ENCODE results near the gene HRH3. TPM values are rescaled to one million over a fixed set of nuclear protein-coding genes. Genes with fewer than 3 reads are reported as not detected.

Gene HRH3
- polyA plus RNA-seq, 3 donors: not detected

GRCh38 chr20:62234339-62234738 lies 14.3 kb upstream of the HRH3 start:
- Histone ChIP-seq H3K9ac (ENCODE audit: insufficient read depth, low read length, poor library complexity, severe bottlenecking) (no peak overlapping the region), H3K27ac (ENCODE audit: low read depth in 1 of 2, low read length in 2 of 2) (no peak overlapping the region), H3K79me2 (ENCODE audit: insufficient read depth, low read length) (peaks cover 8% of the 10 kb centered on the region), H3K4me1 (ENCODE audit: control insufficient read depth in 1 of 2, insufficient read depth in 2 of 2, low read length in 2 of 2) (peaks cover 10 to 13% of the 10 kb centered on the region in 2 donors), H3K4me3 (replicated peaks in 1 of 3; ENCODE audit: low read depth in 2 of 3, low read length in 3 of 3) (no peak overlapping the region), H2AFZ (ENCODE audit: insufficient read depth, low read depth, low read length, poor library complexity, severe bottlenecking) (no peak overlapping the region), H3K27me3 (ENCODE audit: control insufficient read depth in 2 of 2, insufficient read depth in 2 of 2, low read length in 2 of 2) (no peaks in the 10 kb centered on the region), H3K36me3 (replicated peaks in 1 of 2; ENCODE audit: control insufficient read depth in 1 of 2, insufficient read depth in 2 of 2, low read length in 2 of 2) (no peaks in the 10 kb centered on the region), H3K9me3 (replicated peaks in 1 of 2; ENCODE audit: control insufficient read depth in 1 of 2, insufficient read depth in 1 of 2, low read length in 2 of 2) (peaks cover 0 to 14% of the 10 kb centered on the region in 2 donors), H4K20me1 (ENCODE audit: insufficient read depth, low read length) (no peaks in the 10 kb centered on the region), H3K4me2 (replicated peaks; ENCODE audit: extremely low read depth, low read length, poor library complexity, severe bottlenecking) (no peak overlapping the region)
- peaks cover 10% of the 10 kb centered on the region for H3K4me1 Mint-ChIP-seq
- H3K4me3 Mint-ChIP-seq: no peak overlapping the region
- H3K9me3 Mint-ChIP-seq: peaks cover 3 to 7% (median 6%) of the 10 kb centered on the region in 7 donors
- no peak for DNase-seq
- intact Hi-C loops (cut with micrococcal nuclease): loop anchor here in 1 of 2 donors (10.0 kb wide), 2 partner anchors 170 kb away; partner anchors contain the start of genes CABLES2 and TAF4
- TF ChIP-seq CTCF (IDR thresholded peaks at IDR 0.05): no peak
- no peaks in the 10 kb centered on the region for H3K36me3 Mint-ChIP-seq
- WGBS (ENCODE audit: insufficient coverage): 91% methylated on average over 4 of the region's 5 CpGs
- no peak overlapping the region for H3K27ac Mint-ChIP-seq
- peaks cover 1 to 3% (median 3%) of the 10 kb centered on the region in 3 donors for H3K27me3 Mint-ChIP-seq (ENCODE audit: low read depth in 3 of 3)

DNA sequence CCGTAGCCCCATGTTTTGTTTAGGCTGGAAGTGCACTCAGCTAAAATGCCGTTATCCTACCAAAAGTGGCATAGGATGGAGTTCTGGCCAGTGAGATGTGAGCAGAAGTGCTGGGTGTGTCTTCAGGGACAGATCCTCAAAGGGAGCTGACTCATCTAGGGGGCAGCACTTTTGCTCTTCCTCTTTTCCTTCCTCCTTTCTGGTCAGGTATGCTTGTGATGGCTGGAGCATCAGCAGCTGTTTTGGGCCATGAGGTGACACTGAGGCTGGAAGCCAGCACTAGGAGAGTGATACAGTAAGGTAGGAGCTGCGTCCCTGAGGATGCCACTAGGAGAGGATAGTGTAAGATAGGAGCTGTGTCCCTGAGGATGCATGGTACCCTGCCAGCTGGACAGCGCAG lies 13.6 kb upstream of the HRH3 start:
- peaks cover 1 to 3% (median 3%) of the 10 kb centered on the region in 3 donors for H3K27me3 Mint-ChIP-seq (ENCODE audit: low read depth in 3 of 3)
- intact Hi-C loops (cut with micrococcal nuclease): loop anchor here in 1 of 2 donors (10.0 kb wide), 2 partner anchors 169 to 171 kb away; partner anchors contain the start of genes CABLES2 and TAF4
- H3K9me3 ChIP-seq (replicated peaks in 1 of 2; ENCODE audit: control insufficient read depth in 1 of 2, insufficient read depth in 1 of 2, low read length in 2 of 2): peaks cover 0 to 18% of the 10 kb centered on the region in 2 donors
- 100% methylated on average over 3 of the region's 4 CpGs for WGBS (ENCODE audit: insufficient coverage)
- H3K4me3 Mint-ChIP-seq: no peak overlapping the region
- H2AFZ ChIP-seq (ENCODE audit: insufficient read depth, low read depth, low read length, poor library complexity, severe bottlenecking): no peak overlapping the region
- no peak overlapping the region for H3K27ac ChIP-seq (ENCODE audit: low read depth in 1 of 2, low read length in 2 of 2)
- H3K9ac ChIP-seq (ENCODE audit: insufficient read depth, low read length, poor library complexity, severe bottlenecking): no peak overlapping the region
- H3K4me1 Mint-ChIP-seq: peaks cover 5% of the 10 kb centered on the region
- H3K4me1 ChIP-seq (ENCODE audit: control insufficient read depth in 1 of 2, insufficient read depth in 2 of 2, low read length in 2 of 2): peaks cover 5 to 7% of the 10 kb centered on the region in 2 donors
- H3K79me2 ChIP-seq (ENCODE audit: insufficient read depth, low read length): peaks cover 1% of the 10 kb centered on the region
- no peaks in the 10 kb centered on the region for H3K36me3 ChIP-seq (replicated peaks in 1 of 2; ENCODE audit: control insufficient read depth in 1 of 2, insufficient read depth in 2 of 2, low read length in 2 of 2)
- peaks cover 3 to 7% (median 6%) of the 10 kb centered on the region in 7 donors for H3K9me3 Mint-ChIP-seq
- H3K27ac Mint-ChIP-seq: no peak overlapping the region
- no peaks in the 10 kb centered on the region for H3K36me3 Mint-ChIP-seq
- no peaks in the 10 kb centered on the region for H4K20me1 ChIP-seq (ENCODE audit: insufficient read depth, low read length)
- TF ChIP-seq CTCF (IDR thresholded peaks at IDR 0.05): no peak
- no peaks in the 10 kb centered on the region for H3K27me3 ChIP-seq (ENCODE audit: control insufficient read depth in 2 of 2, insufficient read depth in 2 of 2, low read length in 2 of 2)
- H3K4me3 ChIP-seq (replicated peaks in 1 of 3; ENCODE audit: low read depth in 2 of 3, low read length in 3 of 3): no peak overlapping the region
- no peak for DNase-seq
- no peak overlapping the region for H3K4me2 ChIP-seq (replicated peaks; ENCODE audit: extremely low read depth, low read length, poor library complexity, severe bottlenecking)

Measured in CD14-positive monocyte (primary cell).